Measurements from ENCODE around the gene CENPP. TPM values are rescaled to one million over a fixed set of nuclear protein-coding genes. Genes with fewer than 3 reads are reported as not detected.
"Not testable (repeated sequence)": the region's sequence is repeated elsewhere in the genome, so short reads cannot be mapped to it uniquely, and the experiment has no call there.

Gene CENPP
- total and polyA plus RNA-seq, 4 donors: 0.62 to 8.7 (median 1.3) TPM

GRCh38 chr9:92620845-92621244, 295.1 kb downstream of the CENPP start:
- no peak overlapping the region for H3K27ac ChIP-seq (ENCODE audit: low read depth in 1 of 2, low read length in 2 of 2)
- 96% methylated on average over 5 of the region's 5 CpGs for WGBS
- DNase-seq (ENCODE audit: low spot score): no peak

GRCh38 chr9:92623936-92624335, 298.2 kb downstream of the CENPP start:
- H3K27me3 ChIP-seq (ENCODE audit: control insufficient read depth in 4 of 4, insufficient read depth in 4 of 4, low read length in 3 of 4); DNase-seq (ENCODE audit: low spot score); H3K9me3 ChIP-seq (ENCODE audit: control insufficient read depth in 4 of 4, low read length in 3 of 4); H3K9ac ChIP-seq (ENCODE audit: low read depth in 1 of 2, low read length in 2 of 2); H3K4me3 ChIP-seq (ENCODE audit: low read depth in 1 of 3, low read length in 3 of 3); H3K36me3 ChIP-seq (ENCODE audit: control insufficient read depth in 4 of 4, insufficient read depth in 3 of 4, low read depth in 1 of 4, low read length in 3 of 4): not testable (repeated sequence)
- peaks cover 1 to 20% (median 7%) of the 10 kb centered on the region in 4 donors for H3K4me1 ChIP-seq (ENCODE audit: control insufficient read depth in 4 of 4, insufficient read depth in 4 of 4, low read length in 3 of 4)
- H3K27ac ChIP-seq (ENCODE audit: low read depth in 1 of 2, low read length in 2 of 2): peak overlapping the region in 1 of 2 donors; percentile 25
- WGBS: 98% methylated on average over 3 of the region's 3 CpGs

More at GRCh38 chr9:92620845-92621244, 295.1 kb downstream of the CENPP start:
- Histone ChIP-seq H3K4me3 (ENCODE audit: low read depth in 1 of 3, low read length in 3 of 3) (no peak overlapping the region), H3K4me1 (ENCODE audit: control insufficient read depth in 4 of 4, insufficient read depth in 4 of 4, low read length in 3 of 4) (peaks cover 6 to 50% (median 34%) of the 10 kb centered on the region in 4 donors), H3K9ac (ENCODE audit: low read depth in 1 of 2, low read length in 2 of 2) (no peak overlapping the region), H3K36me3 (ENCODE audit: control insufficient read depth in 4 of 4, insufficient read depth in 3 of 4, low read depth in 1 of 4, low read length in 3 of 4) (no peaks in the 10 kb centered on the region), H3K9me3 (ENCODE audit: control insufficient read depth in 4 of 4, low read length in 3 of 4) (no peaks in the 10 kb centered on the region), H3K27me3 (ENCODE audit: control insufficient read depth in 4 of 4, insufficient read depth in 4 of 4, low read length in 3 of 4) (no peaks in the 10 kb centered on the region)
- no peak for TF ChIP-seq YY1 (IDR thresholded peaks at IDR 0.05)
- TF ChIP-seq, protein P1, sequence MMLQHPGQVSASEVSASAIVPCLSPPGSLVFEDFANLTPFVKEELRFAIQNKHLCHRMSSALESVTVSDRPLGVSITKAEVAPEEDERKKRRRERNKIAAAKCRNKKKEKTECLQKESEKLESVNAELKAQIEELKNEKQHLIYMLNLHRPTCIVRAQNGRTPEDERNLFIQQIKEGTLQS (IDR thresholded peaks at IDR 0.05): no peak
- no peak for TF ChIP-seq JUND (IDR thresholded peaks at IDR 0.05)
- no peak for TF ChIP-seq HNF4A (conservative IDR thresholded peaks at IDR 0.05)
- no peak for TF ChIP-seq CTCF (IDR thresholded peaks at IDR 0.05; ENCODE audit: low read depth, low read length, missing input control)
- TF ChIP-seq RAD21 (IDR thresholded peaks at IDR 0.05): no peak
- TF ChIP-seq HNF4G (IDR thresholded peaks at IDR 0.05): no peak
- TF ChIP-seq EGR1 (IDR thresholded peaks at IDR 0.05; ENCODE audit: low read depth in 2 of 2): no peak
- no peak for TF ChIP-seq NR2F2 (IDR thresholded peaks at IDR 0.05)
- no peak for TF ChIP-seq SP1 (IDR thresholded peaks at IDR 0.05)
- TF ChIP-seq FOXA1 (IDR thresholded peaks at IDR 0.05): no peak
- TF ChIP-seq RXRA (IDR thresholded peaks at IDR 0.05): no peak
- TF ChIP-seq GABPA (IDR thresholded peaks at IDR 0.05 in 1 of 2, conservative IDR thresholded peaks at IDR 0.05 in 1 of 2): no peak
- no peak for TF ChIP-seq ZBTB33 (IDR thresholded peaks at IDR 0.05)
- no peak for TF ChIP-seq TAF1 (conservative IDR thresholded peaks at IDR 0.05)
- TF ChIP-seq, protein P2, sequence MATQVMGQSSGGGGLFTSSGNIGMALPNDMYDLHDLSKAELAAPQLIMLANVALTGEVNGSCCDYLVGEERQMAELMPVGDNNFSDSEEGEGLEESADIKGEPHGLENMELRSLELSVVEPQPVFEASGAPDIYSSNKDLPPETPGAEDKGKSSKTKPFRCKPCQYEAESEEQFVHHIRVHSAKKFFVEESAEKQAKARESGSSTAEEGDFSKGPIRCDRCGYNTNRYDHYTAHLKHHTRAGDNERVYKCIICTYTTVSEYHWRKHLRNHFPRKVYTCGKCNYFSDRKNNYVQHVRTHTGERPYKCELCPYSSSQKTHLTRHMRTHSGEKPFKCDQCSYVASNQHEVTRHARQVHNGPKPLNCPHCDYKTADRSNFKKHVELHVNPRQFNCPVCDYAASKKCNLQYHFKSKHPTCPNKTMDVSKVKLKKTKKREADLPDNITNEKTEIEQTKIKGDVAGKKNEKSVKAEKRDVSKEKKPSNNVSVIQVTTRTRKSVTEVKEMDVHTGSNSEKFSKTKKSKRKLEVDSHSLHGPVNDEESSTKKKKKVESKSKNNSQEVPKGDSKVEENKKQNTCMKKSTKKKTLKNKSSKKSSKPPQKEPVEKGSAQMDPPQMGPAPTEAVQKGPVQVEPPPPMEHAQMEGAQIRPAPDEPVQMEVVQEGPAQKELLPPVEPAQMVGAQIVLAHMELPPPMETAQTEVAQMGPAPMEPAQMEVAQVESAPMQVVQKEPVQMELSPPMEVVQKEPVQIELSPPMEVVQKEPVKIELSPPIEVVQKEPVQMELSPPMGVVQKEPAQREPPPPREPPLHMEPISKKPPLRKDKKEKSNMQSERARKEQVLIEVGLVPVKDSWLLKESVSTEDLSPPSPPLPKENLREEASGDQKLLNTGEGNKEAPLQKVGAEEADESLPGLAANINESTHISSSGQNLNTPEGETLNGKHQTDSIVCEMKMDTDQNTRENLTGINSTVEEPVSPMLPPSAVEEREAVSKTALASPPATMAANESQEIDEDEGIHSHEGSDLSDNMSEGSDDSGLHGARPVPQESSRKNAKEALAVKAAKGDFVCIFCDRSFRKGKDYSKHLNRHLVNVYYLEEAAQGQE (IDR thresholded peaks at IDR 0.05): no peak
- no peak for TF ChIP-seq MAX (IDR thresholded peaks at IDR 0.05)
